CD14-positive monocyte (primary cell): ENCODE results near the gene HOXD8. TPM values are rescaled to one million over a fixed set of nuclear protein-coding genes. Genes with fewer than 3 reads are reported as not detected.

ENCODE experiments used
- DNase-seq, 3 donors: peaks; one replicate each; pipeline ENCODE4 v3.0.0-alpha.2; 2011 to 2022
- H2AFZ ChIP-seq: 2 replicates; pipeline ENCODE4 v1.6.0; 2012; ENCODE audit warnings: mild to moderate bottlenecking, low read depth, low read length, inconsistent platforms; ENCODE audit not compliant: insufficient read depth, poor library complexity, severe bottlenecking
- H3K27ac ChIP-seq, 2 donors: 1 replicate in 1 of 2; 2 replicates in 1 of 2; pipeline ENCODE4 v1.5.1; 2012 to 2013; ENCODE audit warnings: low read length in 2 of 2, control low read depth in 1 of 2, inconsistent platforms in 1 of 2, low read depth in 1 of 2, mild to moderate bottlenecking in 1 of 2
- H3K27me3 ChIP-seq, 2 donors: one replicate each; pipeline versions ENCODE4 v1.6.0 to v1.6.1; 2011 to 2013; ENCODE audit warnings: low read length in 2 of 2; ENCODE audit not compliant: control insufficient read depth in 2 of 2, insufficient read depth in 2 of 2
- H3K36me3 ChIP-seq, 2 donors: replicated peaks in 1 of 2; 1 replicate in 1 of 2; 2 replicates in 1 of 2; pipeline versions ENCODE4 v1.5.1 to v1.6.1; 2012 to 2013; ENCODE audit warnings: low read length in 2 of 2, control low read depth in 1 of 2, inconsistent platforms in 1 of 2, mild to moderate bottlenecking in 1 of 2; ENCODE audit not compliant: insufficient read depth in 2 of 2, control insufficient read depth in 1 of 2
- H3K4me1 ChIP-seq, 2 donors: 1 replicate in 1 of 2; 2 replicates in 1 of 2; pipeline versions ENCODE4 v1.5.1 to v1.6.1; 2012 to 2013; ENCODE audit warnings: low read length in 2 of 2, control low read depth in 1 of 2, inconsistent platforms in 1 of 2, mild to moderate bottlenecking in 1 of 2, moderate library complexity in 1 of 2; ENCODE audit not compliant: insufficient read depth in 2 of 2, control insufficient read depth in 1 of 2
- H3K4me2 ChIP-seq: replicated peaks from 2 replicates; pipeline ENCODE3; 2012; ENCODE audit warnings: low read length, moderate library complexity, mild to moderate bottlenecking; ENCODE audit not compliant: poor library complexity, severe bottlenecking; ENCODE audit errors: extremely low read depth
- H3K4me3 ChIP-seq, 3 experiments: fragments of 200-600 bp in 1 of 3; sonication (generic) in 1 of 3; replicated peaks in 1 of 3; 1 replicate in 2 of 3; 2 replicates in 1 of 3; pipeline ENCODE4 v1.5.1; 2011 to 2013; ENCODE audit warnings: low read length in 3 of 3, mild to moderate bottlenecking in 3 of 3, control low read depth in 2 of 3, low read depth in 2 of 3, inconsistent platforms in 1 of 3, moderate library complexity in 1 of 3
- H3K79me2 ChIP-seq: 2 replicates; pipeline ENCODE4 v1.6.0; 2012; ENCODE audit warnings: mild to moderate bottlenecking, control low read depth, inconsistent platforms, low read length, moderate library complexity; ENCODE audit not compliant: insufficient read depth
- H3K9ac ChIP-seq: 2 replicates; pipeline ENCODE4 v1.6.0; 2017; ENCODE audit warnings: low read length, mild to moderate bottlenecking; ENCODE audit not compliant: insufficient read depth, poor library complexity, severe bottlenecking
- H3K9me3 ChIP-seq, 2 donors: replicated peaks in 1 of 2; 1 replicate in 1 of 2; 2 replicates in 1 of 2; pipeline versions ENCODE4 v1.5.1 to v1.6.1; 2012 to 2013; ENCODE audit warnings: low read length in 2 of 2, control low read depth in 1 of 2; ENCODE audit not compliant: control insufficient read depth in 1 of 2, insufficient read depth in 1 of 2
- H4K20me1 ChIP-seq: 2 replicates; pipeline ENCODE4 v1.6.0; 2012; ENCODE audit warnings: mild to moderate bottlenecking, low read length, control low read depth, moderate library complexity; ENCODE audit not compliant: insufficient read depth
- H3K27ac Mint-ChIP-seq, 7 donors: one replicate each; pipeline ENCODE4 v1.8.0; 2020; ENCODE audit warnings: mild to moderate bottlenecking in 7 of 7, mixed read lengths in 7 of 7, moderate library complexity in 6 of 7, inconsistent platforms in 2 of 7
- H3K27me3 Mint-ChIP-seq, 3 donors: one replicate each; pipeline ENCODE4 v1.8.0; 2021 to 2022; ENCODE audit warnings: low read depth in 3 of 3, mild to moderate bottlenecking in 3 of 3, mixed read lengths in 3 of 3, moderate library complexity in 3 of 3, inconsistent platforms in 1 of 3
- H3K36me3 Mint-ChIP-seq, 2 donors: one replicate each; pipeline ENCODE4 v1.8.0; 2020; ENCODE audit warnings: mixed read lengths in 2 of 2, inconsistent platforms in 1 of 2, mild to moderate bottlenecking in 1 of 2
- H3K4me1 Mint-ChIP-seq: one replicate; pipeline ENCODE4 v1.8.0; 2020; ENCODE audit warnings: mild to moderate bottlenecking, mixed read lengths
- H3K4me3 Mint-ChIP-seq, 2 donors: one replicate each; pipeline ENCODE4 v1.8.0; 2020; ENCODE audit warnings: mild to moderate bottlenecking in 2 of 2, mixed read lengths in 2 of 2, moderate library complexity in 1 of 2
- H3K9me3 Mint-ChIP-seq, 7 donors: one replicate each; pipeline ENCODE4 v1.8.0; 2020 to 2022; ENCODE audit warnings: mixed read lengths in 7 of 7, mild to moderate bottlenecking in 6 of 7, moderate library complexity in 6 of 7, inconsistent platforms in 2 of 7
- WGBS: methylation state at CpG from one replicate; pipeline ENCODE4 v1.1.5; 2013; ENCODE audit warnings: missing lambda C conversion rate; ENCODE audit not compliant: insufficient coverage; 5-methylcytosine and 5-hydroxymethylcytosine counted together
- intact Hi-C, 2 donors: fragments of 100-400 bp; cut with micrococcal nuclease; formaldehyde crosslinking; loops; one replicate each; pipeline versions ENCODE4 v1.15.0 to v1.15.1; 2023
- polyA plus RNA-seq, 3 donors: library from polyadenylated mRNA; depleted of rRNA in 1 of 3; unstranded in 2 of 3; stranded (reverse) in 1 of 3; fragments of 300-500 nt in 2 of 3; fragments of >200 nt in 1 of 3; fragmentation: Illumina TruSeq in 2 of 3; gene quantifications; 1 replicate in 2 of 3; 2 replicates in 1 of 3; pipeline ENCODE4 v1.2.3, GENCODE V29; 2012 to 2021
- TF ChIP-seq, protein P1 (sequence below): fragments of 200-600 bp; IDR thresholded peaks from one replicate; pipeline ENCODE4 v1.8.0; 2022; ENCODE audit warnings: antibody characterized with exemption, mild to moderate bottlenecking

Gene HOXD8
- polyA plus RNA-seq, 3 donors = not detected

DNA sequence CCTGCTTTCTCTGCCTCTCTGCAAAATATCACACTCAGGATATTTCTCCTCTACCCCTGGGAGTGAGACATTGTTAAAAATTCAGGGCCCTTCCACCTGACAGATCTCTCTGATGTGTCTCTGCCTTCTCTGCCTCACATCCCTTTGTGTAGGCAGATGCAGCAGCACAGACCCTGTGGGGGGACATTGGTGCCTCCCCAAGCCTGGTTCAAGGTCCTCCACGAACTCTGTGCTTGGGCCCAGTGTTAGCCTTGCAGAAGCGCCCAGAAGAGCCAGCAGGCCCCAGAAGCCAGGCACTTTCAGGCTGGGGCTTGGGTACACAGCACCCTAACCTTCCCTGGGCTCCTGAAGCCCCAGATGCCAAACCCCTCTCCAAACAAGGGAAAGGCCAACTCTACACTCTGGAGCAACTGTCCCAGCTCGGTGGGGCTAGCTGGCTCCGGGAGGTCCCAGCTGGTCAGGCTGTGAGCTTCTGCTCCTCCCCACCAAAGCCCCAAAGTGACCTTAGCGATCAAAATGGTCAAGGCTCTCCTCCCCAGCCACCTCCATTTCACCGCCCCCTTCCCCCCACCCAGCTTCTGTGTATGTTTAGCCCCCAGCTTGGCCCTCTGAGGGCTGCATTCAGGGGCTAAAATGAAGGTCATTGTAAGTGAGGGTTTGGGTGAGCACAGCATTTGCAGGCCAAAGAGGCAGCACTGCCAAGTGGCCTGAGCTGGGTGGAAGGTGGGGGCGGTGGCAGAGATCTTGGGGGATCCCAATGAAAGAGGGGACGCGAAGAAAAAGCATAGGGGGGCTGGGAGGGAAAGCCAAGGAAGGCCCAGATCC is 4.3 kb upstream of the HOXD8 start:
- H2AFZ ChIP-seq = no peak overlapping the region
- H3K4me1 ChIP-seq = peaks cover 7 to 25% of the 10 kb centered on the region in 2 donors
- Mint-ChIP-seq H3K4me1 (peaks cover 23% of the 10 kb centered on the region), H3K36me3 (peaks cover 0 to 13% of the 10 kb centered on the region in 2 donors), H3K4me3 (peak overlapping the region in 1 of 2 donors; percentile 85), H3K27ac (peak overlapping the region in 1 of 7 donors; percentile 41), H3K27me3 (peaks cover 93 to 98% (median 94%) of the 10 kb centered on the region in 3 donors), H3K9me3 (peaks cover 0 to 30% (median 16%) of the 10 kb centered on the region in 7 donors)
- no peak overlapping the region for H3K4me2 ChIP-seq
- peaks cover 84 to 94% of the 10 kb centered on the region in 2 donors for H3K27me3 ChIP-seq
- TF ChIP-seq, protein P1, sequence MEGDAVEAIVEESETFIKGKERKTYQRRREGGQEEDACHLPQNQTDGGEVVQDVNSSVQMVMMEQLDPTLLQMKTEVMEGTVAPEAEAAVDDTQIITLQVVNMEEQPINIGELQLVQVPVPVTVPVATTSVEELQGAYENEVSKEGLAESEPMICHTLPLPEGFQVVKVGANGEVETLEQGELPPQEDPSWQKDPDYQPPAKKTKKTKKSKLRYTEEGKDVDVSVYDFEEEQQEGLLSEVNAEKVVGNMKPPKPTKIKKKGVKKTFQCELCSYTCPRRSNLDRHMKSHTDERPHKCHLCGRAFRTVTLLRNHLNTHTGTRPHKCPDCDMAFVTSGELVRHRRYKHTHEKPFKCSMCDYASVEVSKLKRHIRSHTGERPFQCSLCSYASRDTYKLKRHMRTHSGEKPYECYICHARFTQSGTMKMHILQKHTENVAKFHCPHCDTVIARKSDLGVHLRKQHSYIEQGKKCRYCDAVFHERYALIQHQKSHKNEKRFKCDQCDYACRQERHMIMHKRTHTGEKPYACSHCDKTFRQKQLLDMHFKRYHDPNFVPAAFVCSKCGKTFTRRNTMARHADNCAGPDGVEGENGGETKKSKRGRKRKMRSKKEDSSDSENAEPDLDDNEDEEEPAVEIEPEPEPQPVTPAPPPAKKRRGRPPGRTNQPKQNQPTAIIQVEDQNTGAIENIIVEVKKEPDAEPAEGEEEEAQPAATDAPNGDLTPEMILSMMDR = no peak
- peaks cover 0 to 67% of the 10 kb centered on the region in 2 donors for H3K9me3 ChIP-seq
- no peak overlapping the region for H3K27ac ChIP-seq
- H3K79me2 ChIP-seq = no peaks in the 10 kb centered on the region
- intact Hi-C loops = loop anchor here (5.0 kb wide), 3 partner anchors 43 to 1022 kb away; partner anchors contain the start of gene EVX2 (in 1 of the 2)
- H3K36me3 ChIP-seq = no peaks in the 10 kb centered on the region
- H3K9ac ChIP-seq = no peak overlapping the region
- no peak overlapping the region for H3K4me3 ChIP-seq
- DNase-seq = no peak
- 26% methylated on average over 8 of the region's 9 CpGs for WGBS
- H4K20me1 ChIP-seq = no peaks in the 10 kb centered on the region

DNA sequence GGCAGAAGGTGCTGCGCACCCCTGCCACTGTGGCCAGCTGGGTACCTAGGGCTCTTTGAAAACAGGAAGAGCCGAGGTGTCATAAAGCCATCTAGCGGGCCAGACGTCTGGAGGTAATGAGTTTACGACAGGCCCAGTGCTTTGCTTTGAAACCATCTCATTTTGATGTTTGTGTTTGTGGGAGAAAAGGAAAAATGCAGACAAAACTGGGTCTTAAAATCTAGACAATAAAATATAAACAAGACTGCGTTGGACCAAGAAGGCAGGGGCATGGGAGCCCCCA is 3.8 kb upstream of the HOXD8 start:
- Histone ChIP-seq H3K36me3 (no peaks in the 10 kb centered on the region), H3K4me3 (no peak overlapping the region), H3K27me3 (peaks cover 81 to 91% of the 10 kb centered on the region in 2 donors), H3K9me3 (peaks cover 0 to 62% of the 10 kb centered on the region in 2 donors), H3K4me1 (peaks cover 10 to 31% of the 10 kb centered on the region in 2 donors), H2AFZ (no peak overlapping the region), H3K4me2 (no peak overlapping the region), H4K20me1 (no peaks in the 10 kb centered on the region), H3K27ac (no peak overlapping the region), H3K79me2 (no peaks in the 10 kb centered on the region), H3K9ac (no peak overlapping the region)
- intact Hi-C loops = loop anchor here (2.0 to 5.0 kb wide), 4 partner anchors 331 to 1022 kb away; no protein-coding TSS in a partner anchor
- DNase-seq = no peak
- H3K27me3 Mint-ChIP-seq = peaks cover 89 to 98% (median 91%) of the 10 kb centered on the region in 3 donors
- peaks cover 25% of the 10 kb centered on the region for H3K4me1 Mint-ChIP-seq
- WGBS = 36% methylated on average over 1 of the region's 6 CpGs
- H3K9me3 Mint-ChIP-seq = peaks cover 0 to 32% (median 14%) of the 10 kb centered on the region in 7 donors
- TF ChIP-seq, protein P1 = no peak
- H3K27ac Mint-ChIP-seq = no peak overlapping the region
- H3K4me3 Mint-ChIP-seq = peak overlapping the region in 1 of 2 donors; percentile 61
- peaks cover 0 to 15% of the 10 kb centered on the region in 2 donors for H3K36me3 Mint-ChIP-seq
